Pulmonary artery endothelial cell (primary cell): Measurements from ENCODE around the gene PAQR9. TPM values are rescaled to one million over a fixed set of nuclear protein-coding genes. Genes with fewer than 3 reads are reported as not detected.

Experiments
- DNase-seq: peaks from one replicate; pipeline ENCODE4 v3.0.0-alpha.2; 2011; ENCODE audit warnings: low read depth, low spot score
- total RNA-seq: library from RNA; depleted of rRNA; stranded (reverse); fragments of >200 nt; gene quantifications from 2 replicates; pipeline ENCODE4 v1.2.3, GENCODE V29; 2014

The PAQR9 gene
- total RNA-seq, 1 donor from 2014 or later = not detected

- DNase-seq = no peak
Observed at GRCh38 chr3:142982038-142982773, 18.7 kb upstream of the PAQR9 start.

DNA sequence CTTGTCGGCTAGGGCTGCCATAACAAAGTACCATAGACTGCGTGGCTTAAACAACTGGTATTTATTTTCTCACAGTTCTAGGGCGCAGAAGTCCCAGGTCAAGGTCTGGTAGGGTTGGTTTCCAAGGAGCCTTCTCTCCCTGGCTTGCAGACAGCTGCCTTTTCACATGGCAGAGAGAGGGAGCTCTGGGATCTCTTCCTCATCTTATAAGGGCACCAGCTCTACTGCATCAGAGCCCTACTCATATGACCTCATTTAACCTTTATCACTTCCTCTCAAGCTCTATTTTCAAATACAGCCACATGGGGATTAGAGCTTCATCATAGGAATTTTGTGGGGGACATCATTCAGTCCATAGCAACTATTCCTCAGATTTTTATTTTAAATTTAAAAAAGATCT is 17.6 kb upstream of the PAQR9 start:
- no peak for DNase-seq

- DNase-seq = no peak
Observed at GRCh38 chr3:142977399-142977728, 13.9 kb upstream of the PAQR9 start.

DNA sequence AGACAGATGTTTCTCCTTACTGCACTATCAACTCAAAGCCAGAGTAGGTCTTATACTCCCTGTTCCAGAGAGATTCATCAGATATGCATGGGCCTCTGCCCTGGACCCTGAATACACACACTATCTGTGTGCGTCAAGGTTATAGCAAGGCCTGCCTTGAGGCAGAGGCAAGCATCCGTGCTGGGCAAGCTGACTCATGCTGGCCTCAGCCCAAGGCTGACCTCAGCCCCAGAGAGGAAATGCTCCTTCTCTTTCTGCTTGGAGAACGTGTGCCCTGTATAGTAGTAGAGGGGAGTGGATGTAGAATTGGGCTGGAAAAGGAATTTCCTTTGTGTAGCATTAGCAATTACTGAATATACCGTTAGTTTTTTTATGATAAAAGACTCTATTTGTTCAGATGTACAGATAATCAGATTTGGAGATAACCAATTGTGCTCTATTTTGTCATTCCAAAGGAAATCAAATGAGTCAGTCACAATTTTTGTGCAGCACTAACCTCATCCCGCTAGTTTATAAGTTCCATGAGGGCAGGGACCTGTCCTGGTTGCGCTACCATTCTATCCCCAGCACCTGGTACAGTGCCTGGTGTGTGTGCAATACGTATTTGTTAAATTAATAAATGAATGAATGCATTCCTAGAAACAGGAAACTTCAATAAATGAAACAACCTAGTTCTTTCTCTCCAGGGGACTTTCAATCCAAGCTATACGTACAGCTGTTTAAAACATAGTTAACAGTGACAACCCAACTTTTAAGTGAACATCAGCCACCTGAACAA is 13.3 kb upstream of the PAQR9 start:
- peak; percentile 84 for DNase-seq

DNA sequence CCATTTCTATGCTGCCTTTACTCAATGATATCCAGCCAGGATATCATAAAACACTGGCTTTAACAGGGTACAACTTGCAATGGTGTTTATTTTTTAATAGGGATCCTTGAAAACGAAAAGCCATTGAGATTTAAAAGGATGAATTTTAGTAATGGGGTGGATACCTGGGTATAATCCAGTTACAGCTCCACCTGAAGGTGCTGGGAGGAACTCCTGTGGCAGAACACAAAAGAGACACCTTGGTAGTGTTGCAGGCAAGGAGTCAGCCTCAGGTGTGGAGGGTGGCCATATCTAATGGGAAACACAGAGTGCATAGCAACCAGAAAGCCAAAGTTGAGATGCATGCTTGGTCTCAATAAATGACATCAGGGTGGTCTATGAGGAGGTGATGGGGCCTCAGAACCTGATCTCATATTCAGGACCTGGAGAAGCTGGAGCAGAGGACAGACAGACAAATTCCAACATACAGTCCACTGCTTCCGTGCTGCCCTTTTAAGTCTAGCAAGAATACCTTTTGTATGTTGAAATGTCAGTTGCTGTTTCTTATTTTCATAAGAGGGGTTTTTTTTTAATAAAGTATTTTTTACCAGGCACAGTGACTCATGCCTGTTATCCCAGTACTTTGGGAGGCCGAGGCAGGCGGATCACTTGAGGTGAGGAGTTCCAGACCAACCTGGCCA is 12.0 kb upstream of the PAQR9 start:
- no peak for DNase-seq

DNA sequence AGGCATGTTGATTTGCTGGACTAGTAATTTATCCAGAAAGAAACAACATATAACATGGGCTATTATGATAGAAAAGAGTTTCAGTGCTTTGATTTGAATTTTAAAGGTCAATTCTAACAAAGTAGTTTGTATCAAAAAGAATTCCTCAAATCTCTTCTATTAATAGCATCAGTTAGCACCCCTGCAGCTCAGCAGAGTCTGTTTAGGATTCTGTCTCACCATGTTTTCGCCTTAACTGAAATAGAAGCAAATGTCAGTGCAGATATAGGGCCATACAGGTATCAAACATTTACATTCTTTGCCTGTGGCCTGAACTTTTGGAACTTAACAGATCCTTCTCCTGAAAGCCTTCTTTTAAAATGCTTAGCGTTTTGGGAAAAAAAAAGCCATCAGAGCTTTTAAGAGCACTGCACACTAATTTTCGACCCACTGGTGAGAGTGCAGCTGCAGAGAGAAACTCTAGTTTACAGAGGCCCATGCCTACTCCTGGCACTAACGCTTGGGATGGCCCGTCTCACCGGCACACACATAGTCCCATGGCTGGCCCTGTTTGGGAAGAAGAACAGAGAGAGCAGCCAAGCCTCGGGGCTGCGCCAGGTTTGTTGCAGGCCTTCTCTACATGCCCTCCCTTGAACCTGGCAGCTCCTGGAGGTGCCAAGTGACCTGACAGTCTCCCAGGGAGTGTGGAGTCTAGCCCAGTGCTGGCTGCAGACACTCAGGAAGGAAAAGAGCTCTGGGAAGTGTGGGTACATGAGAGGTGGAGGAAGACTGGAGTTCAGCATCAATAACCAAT is 9.9 kb upstream of the PAQR9 start:
- no peak for DNase-seq

GRCh38 chr3:142972092-142972753 is 8.7 kb upstream of the PAQR9 start:
- DNase-seq = no peak

- no peak for DNase-seq
Observed at GRCh38 chr3:142971431-142971830, 8.0 kb upstream of the PAQR9 start.

DNA sequence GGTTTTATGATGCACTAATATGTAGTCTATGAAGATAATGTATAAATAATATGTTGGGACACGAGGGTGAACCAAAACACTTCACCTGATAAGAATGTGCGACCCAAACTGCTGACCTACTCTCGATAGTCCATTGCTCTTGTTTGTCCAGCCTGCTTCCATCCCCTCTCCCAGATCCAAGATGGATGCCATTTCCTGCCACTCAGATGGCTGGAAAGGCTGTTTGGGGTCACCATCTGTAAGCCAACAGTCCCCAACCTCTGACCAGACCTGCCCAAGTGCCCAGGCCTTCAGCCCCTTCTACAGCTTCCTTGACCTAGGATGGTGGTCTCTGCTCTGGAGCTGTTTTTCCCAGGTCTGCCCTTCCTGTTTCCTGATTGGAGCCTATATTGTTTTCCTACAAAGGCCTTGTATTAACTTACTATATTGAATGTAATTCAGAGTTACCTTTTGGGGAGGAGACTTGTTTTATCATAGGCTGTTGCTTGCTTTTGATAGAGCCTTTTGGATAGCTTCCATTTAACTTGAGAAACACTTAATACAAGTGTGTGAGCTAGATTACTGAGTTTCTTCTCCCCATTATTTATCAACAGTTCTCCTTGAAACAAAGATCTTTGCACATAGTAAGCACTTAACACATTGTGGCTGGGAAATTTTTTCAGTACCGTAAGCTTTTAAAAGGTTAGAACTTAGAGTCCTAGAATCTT is 5.0 kb upstream of the PAQR9 start:
- DNase-seq = no peak

- no peak for DNase-seq
Observed at GRCh38 chr3:142966808-142967207, 3.3 kb upstream of the PAQR9 start.

DNA sequence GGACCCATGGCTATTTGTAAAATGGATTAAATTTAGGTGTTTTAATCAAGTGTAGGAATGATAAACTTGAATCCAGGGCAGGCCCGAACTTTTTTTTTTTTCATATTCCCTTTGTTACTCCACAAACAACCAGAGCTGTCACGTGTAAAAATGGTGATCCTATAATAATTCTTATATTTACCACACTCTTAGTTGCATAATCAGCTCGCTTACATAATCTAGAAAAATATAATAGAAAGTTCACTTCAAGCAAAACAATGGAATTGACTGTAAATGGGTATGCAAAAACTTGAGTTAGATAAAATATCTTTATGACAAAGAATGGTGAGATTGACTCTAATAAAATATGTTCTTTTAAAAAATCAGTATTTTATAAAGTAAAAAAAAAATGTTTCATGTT is 2.1 kb upstream of the PAQR9 start:
- DNase-seq = no peak

DNA sequence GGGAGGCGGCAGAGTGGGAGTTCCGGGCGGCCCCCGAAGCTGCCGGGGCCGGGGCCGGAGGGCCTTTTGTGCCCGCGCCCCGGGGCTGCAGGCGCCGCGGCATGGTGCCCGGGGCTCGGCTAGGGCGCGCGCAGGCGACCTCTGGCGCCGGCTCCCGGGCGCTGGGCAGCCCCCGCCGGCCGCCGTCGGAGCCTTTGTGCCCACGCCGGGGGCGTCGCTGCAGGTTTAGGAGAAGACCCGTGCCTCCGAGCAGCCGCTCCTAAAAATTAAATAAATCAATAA is 299 bp downstream of the PAQR9 start:
- no peak for DNase-seq

DNA sequence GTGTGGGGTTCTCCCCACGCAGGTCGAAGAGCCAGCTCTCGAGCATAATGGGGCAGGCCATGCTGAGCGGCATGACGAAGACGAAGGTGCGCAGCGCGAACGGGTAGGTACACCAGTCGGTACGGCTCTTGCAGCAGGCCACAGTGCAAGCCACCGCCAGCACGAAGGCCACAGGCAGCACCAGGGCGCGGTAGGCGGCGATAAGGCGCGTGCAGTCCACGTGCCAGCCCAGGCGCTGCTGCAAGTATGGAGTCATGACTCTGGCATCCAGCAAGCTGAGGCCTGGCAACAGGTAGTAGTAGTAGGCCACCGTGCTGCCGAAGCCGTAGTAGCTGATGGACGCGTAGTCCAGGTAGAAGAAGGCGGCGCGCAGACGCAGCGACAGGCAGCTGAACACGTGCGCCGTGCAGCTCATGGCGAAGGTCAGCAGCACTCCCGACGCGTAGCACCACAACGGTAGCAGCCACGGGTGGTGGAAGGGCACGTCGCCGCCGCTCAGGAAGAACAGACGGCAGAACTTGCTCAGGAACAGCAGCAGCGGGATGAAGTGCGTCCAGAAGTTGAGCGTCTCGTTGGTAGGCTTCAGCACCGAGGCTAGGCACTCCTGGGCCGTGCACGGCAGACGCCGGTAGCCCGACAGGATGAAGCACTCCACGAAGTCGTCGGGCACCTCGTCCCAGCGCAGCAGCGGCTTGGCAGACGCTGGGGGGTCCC is 797 bp downstream of the PAQR9 start:
- DNase-seq = no peak

GRCh38 chr3:142962175-142962519 is 1.3 kb downstream of the PAQR9 start:
- no peak for DNase-seq

GRCh38 chr3:142961539-142961938 is 1.9 kb downstream of the PAQR9 start:
- DNase-seq = no peak

- DNase-seq = no peak
Observed at GRCh38 chr3:142960322-142960850, 3.1 kb downstream of the PAQR9 start.

DNA sequence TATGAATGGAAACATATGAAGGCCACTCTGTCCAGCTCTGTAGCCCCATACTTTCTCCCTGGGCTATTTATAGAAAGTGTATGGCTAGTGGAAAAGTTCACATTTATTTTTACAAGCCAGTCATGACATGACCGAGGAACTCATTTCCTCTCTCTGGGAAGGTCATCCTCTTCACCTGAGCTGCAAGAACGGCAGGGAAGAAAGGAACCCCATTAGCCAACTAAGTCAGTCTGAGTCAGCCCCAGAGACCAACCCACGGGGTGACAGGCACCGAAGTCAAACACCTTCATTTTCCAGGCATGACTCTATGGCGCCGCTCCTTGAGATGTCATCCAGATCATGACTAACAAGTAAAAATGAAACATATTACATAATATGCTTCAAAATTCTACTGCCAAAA is 4.8 kb downstream of the PAQR9 start:
- DNase-seq = no peak

- no peak for DNase-seq
Observed at GRCh38 chr3:142953443-142953842, 10.0 kb downstream of the PAQR9 start.

DNA sequence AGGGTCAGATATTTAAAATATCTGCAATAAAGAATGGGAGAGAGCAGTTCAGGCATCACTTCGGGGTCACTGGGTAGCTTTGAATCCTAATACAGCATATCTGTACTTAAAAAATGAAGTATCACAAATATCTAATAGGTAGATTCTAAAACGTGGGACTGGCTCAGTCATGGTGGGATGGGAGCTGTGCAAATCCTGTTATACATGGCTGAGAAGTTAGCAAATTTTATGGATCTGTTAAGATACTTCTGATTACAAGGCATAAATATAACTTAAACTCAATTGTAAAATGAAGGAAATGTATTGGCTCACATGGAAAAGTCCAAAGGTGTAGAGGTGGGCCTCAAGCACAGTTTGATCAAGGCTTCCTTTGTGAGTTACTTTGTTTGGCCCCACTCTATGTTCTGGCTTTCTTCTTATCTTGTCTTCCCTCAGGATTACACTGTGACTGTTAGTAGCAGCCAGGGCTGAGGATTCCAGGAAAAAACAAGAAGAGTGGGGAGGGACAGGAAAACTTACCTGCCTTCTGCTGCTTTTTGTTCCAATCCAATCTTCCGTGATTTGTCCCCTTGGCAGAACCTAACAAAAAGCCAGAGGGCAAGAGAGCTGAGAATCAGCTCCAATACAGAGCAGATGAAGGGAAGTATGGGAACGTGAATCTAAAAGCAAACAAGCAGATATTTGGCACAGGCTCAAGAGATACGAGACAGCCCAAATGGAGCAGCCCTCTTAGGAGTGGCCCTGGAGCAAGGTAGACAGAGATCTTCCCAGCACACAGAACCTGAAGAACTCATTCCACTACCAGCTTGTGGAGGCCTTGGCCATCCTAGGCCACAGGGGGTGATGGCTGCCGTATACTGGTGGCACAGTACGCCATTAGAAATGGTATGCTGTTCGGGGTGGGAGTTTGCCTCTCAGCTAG is 10.9 kb downstream of the PAQR9 start:
- no peak for DNase-seq
